Neuronal stem cell (in vitro differentiated cells): ENCODE data around the gene SARDH.

Experiments used
- DNase-seq: peaks from one replicate; pipeline ENCODE4 v3.0.0-alpha.2; 2013; ENCODE audit warnings: low spot score
- H2AFZ ChIP-seq: one replicate; pipeline ENCODE4 v1.6.1; 2013; ENCODE audit warnings: mild to moderate bottlenecking, low read length, inconsistent platforms
- H2AK5ac ChIP-seq: 2 replicates; pipeline ENCODE4 v1.6.1; 2013; ENCODE audit warnings: low read depth, mild to moderate bottlenecking, inconsistent platforms, low read length, moderate library complexity, mixed read lengths
- H2BK120ac ChIP-seq: 2 replicates; pipeline ENCODE4 v1.6.1; 2013; ENCODE audit warnings: low read depth, mild to moderate bottlenecking, inconsistent platforms, low read length, moderate library complexity, mixed read lengths
- H2BK12ac ChIP-seq: one replicate; pipeline ENCODE4 v1.6.1; 2013; ENCODE audit warnings: low read length, inconsistent platforms
- H2BK15ac ChIP-seq: 2 replicates; pipeline ENCODE4 v1.6.1; 2013; ENCODE audit warnings: mild to moderate bottlenecking, low read length, inconsistent platforms, mixed read lengths
- H2BK5ac ChIP-seq: one replicate; pipeline ENCODE4 v1.6.1; 2013; ENCODE audit warnings: inconsistent platforms, mild to moderate bottlenecking, low read length, moderate library complexity
- H3K14ac ChIP-seq: one replicate; pipeline ENCODE4 v1.6.1; 2013; ENCODE audit warnings: low read length, inconsistent platforms
- H3K18ac ChIP-seq: 2 replicates; pipeline ENCODE4 v1.6.1; 2013; ENCODE audit warnings: low read length, inconsistent platforms
- H3K23ac ChIP-seq: 2 replicates; pipeline ENCODE4 v1.6.1; 2013; ENCODE audit warnings: low read depth, mild to moderate bottlenecking, mixed read lengths, low read length, inconsistent platforms; ENCODE audit not compliant: poor library complexity
- H3K27ac ChIP-seq: replicated peaks from 3 replicates; pipeline ENCODE4 v1.5.1; 2013; ENCODE audit warnings: low read length, inconsistent platforms
- H3K27me3 ChIP-seq, 3 experiments: 2 replicates each; pipeline ENCODE4 v1.6.1; 2013; ENCODE audit warnings: low read length in 3 of 3, mild to moderate bottlenecking in 2 of 3, inconsistent platforms in 1 of 3, low read depth in 1 of 3, mixed read lengths in 1 of 3, moderate library complexity in 1 of 3; ENCODE audit not compliant: control insufficient read depth in 3 of 3, insufficient read depth in 3 of 3
- H3K36me3 ChIP-seq, 2 donors: replicated peaks in 1 of 2; 2 replicates each; pipeline ENCODE4 v1.6.1; 2013; ENCODE audit warnings: low read length in 2 of 2; ENCODE audit not compliant: control insufficient read depth in 2 of 2, insufficient read depth in 2 of 2
- H3K4ac ChIP-seq: 2 replicates; pipeline ENCODE4 v1.6.1; 2013; ENCODE audit warnings: inconsistent platforms, mild to moderate bottlenecking, low read length, moderate library complexity
- H3K4me1 ChIP-seq, 2 donors: 1 replicate in 1 of 2; 2 replicates in 1 of 2; pipeline ENCODE4 v1.6.1; 2013; ENCODE audit warnings: low read length in 2 of 2, low read depth in 1 of 2; ENCODE audit not compliant: control insufficient read depth in 2 of 2, insufficient read depth in 1 of 2
- H3K4me2 ChIP-seq: one replicate; pipeline ENCODE4 v1.6.1; 2013; ENCODE audit warnings: mild to moderate bottlenecking, low read length, inconsistent platforms; ENCODE audit not compliant: insufficient read depth, poor library complexity, severe bottlenecking
- H3K4me3 ChIP-seq, 2 donors: 2 replicates each; pipeline ENCODE4 v1.5.1; 2013; ENCODE audit warnings: low read length in 2 of 2, mild to moderate bottlenecking in 2 of 2, inconsistent platforms in 1 of 2, moderate library complexity in 1 of 2
- H3K79me1 ChIP-seq: one replicate; pipeline ENCODE4 v1.6.1; 2013; ENCODE audit warnings: low read depth, mild to moderate bottlenecking, inconsistent platforms, low read length, moderate library complexity
- H3K9ac ChIP-seq: one replicate; pipeline ENCODE4 v1.6.1; 2013; ENCODE audit warnings: mild to moderate bottlenecking, low read depth, low read length, inconsistent platforms; ENCODE audit not compliant: poor library complexity
- H3K9me3 ChIP-seq, 2 donors: replicated peaks in 1 of 2; 2 replicates each; pipeline versions ENCODE3 to v1.6.1; 2013; ENCODE audit warnings: low read length in 2 of 2, mild to moderate bottlenecking in 2 of 2, inconsistent platforms in 1 of 2, low read depth in 1 of 2, mixed read lengths in 1 of 2, moderate library complexity in 1 of 2; ENCODE audit not compliant: control insufficient read depth in 2 of 2, insufficient read depth in 1 of 2
- H4K8ac ChIP-seq: one replicate; pipeline ENCODE4 v1.6.1; 2013; ENCODE audit warnings: low read depth, mild to moderate bottlenecking, inconsistent platforms, low read length, moderate library complexity
- H4K91ac ChIP-seq: one replicate; pipeline ENCODE4 v1.6.1; 2013; ENCODE audit warnings: low read length, low read depth, mild to moderate bottlenecking, inconsistent platforms; ENCODE audit not compliant: poor library complexity
- WGBS, 2 donors: extraction: QIAGEN DNeasy Blood & Tissue Kit; methylation state at CpG; one replicate each; pipeline ENCODE4 v1.1.7; 2013; ENCODE audit warnings: missing lambda C conversion rate in 2 of 2, mixed read lengths in 1 of 2; ENCODE audit not compliant: insufficient read length in 2 of 2, insufficient replicate concordance in 1 of 2; ENCODE audit errors: extremely low coverage in 2 of 2; 5-methylcytosine and 5-hydroxymethylcytosine counted together

Gene SARDH

GRCh38 chr9:133713150-133713959 is 24.8 kb downstream of the SARDH start:
- no peaks in the 10 kb centered on the region for H3K9me3 ChIP-seq
- no peak overlapping the region for H2BK120ac ChIP-seq
- H3K23ac ChIP-seq, result peak overlapping the region; percentile 93
- no peak overlapping the region for H4K91ac ChIP-seq
- peak overlapping the region; percentile 96 for H2BK15ac ChIP-seq
- H2AK5ac ChIP-seq, result peak overlapping the region; percentile 74
- H2AFZ ChIP-seq, result no peak overlapping the region
- no peak overlapping the region for H3K4me2 ChIP-seq
- H2BK12ac ChIP-seq, result no peak overlapping the region
- H3K14ac ChIP-seq, result peak overlapping the region; percentile 58
- no CpG with 5 or more reads among the region's 25 CpGs for WGBS, 2 donors
- no peak for DNase-seq
- peak overlapping the region; percentile 84 for H3K18ac ChIP-seq
- no peaks in the 10 kb centered on the region for H3K79me1 ChIP-seq
- no peaks in the 10 kb centered on the region for H3K27me3 ChIP-seq
- no peak overlapping the region for H4K8ac ChIP-seq
- H3K4ac ChIP-seq, result peak overlapping the region; percentile 76
- no peaks in the 10 kb centered on the region for H3K36me3 ChIP-seq
- peaks cover 17 to 18% of the 10 kb centered on the region in 2 donors for H3K4me1 ChIP-seq
- H3K9ac ChIP-seq, result no peak overlapping the region
- H2BK5ac ChIP-seq, result peak overlapping the region; percentile 42
- no peak overlapping the region for H3K27ac ChIP-seq
- H3K4me3 ChIP-seq, result no peak overlapping the region

DNA sequence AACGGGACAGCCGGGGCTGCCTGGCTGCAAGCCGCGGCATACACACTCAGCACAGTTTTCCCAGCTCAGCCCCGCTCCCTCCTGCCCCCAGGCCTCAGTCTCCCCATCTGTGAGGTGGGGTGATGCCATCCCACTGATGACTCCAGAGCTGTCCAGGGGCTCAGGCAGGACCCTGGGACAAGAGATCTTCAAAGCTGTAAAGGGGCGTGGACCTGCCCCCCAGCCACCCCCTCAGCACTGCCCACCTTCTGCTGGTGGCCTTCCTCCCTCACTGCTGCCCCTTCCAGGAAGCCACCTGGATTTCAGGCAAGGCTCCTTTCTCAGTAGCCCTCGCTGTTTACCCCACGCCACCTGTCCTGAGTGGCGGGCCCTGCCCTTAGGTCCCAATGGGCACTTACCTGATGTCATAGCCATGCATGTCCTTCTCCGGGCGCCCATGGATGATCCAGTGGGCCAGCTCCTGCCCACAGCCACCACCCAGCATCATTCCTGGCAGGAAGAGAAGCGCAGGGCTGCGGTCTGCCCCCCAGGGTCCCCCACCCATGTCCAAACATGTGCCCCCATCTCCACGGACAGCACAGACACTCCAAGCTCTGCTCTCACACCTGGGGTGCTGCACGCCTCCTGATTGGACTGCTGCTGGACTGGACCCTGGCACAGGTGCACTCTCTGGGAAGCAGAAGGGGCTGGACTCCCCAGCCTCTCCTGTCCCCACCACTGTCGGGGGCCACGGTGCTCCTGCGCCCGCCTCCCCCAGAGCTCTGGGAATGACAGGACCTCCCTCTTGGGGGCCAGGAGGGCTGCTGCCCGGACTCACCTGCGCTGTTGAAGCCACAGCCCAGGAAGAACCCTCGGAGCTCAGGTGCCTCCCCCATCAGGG is 25.7 kb downstream of the SARDH start:
- Histone ChIP-seq H3K14ac (peak overlapping the region; percentile 89), H3K4ac (no peak overlapping the region), H3K18ac (peak overlapping the region; percentile 33), H2BK15ac (peak overlapping the region; percentile 58), H2AFZ (no peak overlapping the region), H2BK5ac (peak overlapping the region; percentile 53), H3K4me1 (peaks cover 17 to 18% of the 10 kb centered on the region in 2 donors), H3K9me3 (no peaks in the 10 kb centered on the region), H4K8ac (no peak overlapping the region), H4K91ac (no peak overlapping the region), H2BK12ac (no peak overlapping the region), H3K4me2 (no peak overlapping the region), H2BK120ac (no peak overlapping the region), H2AK5ac (peak overlapping the region; percentile 81), H3K27ac (no peak overlapping the region), H3K9ac (no peak overlapping the region), H3K79me1 (no peaks in the 10 kb centered on the region), H3K4me3 (no peak overlapping the region), H3K27me3 (no peaks in the 10 kb centered on the region), H3K36me3 (no peaks in the 10 kb centered on the region), H3K23ac (peak overlapping the region; percentile 85)
- DNase-seq, result no peak
- WGBS, 2 donors, result no CpG with 5 or more reads among the region's 22 CpGs

- Histone ChIP-seq H3K27me3 (no peaks in the 10 kb centered on the region), H2BK120ac (no peak overlapping the region), H2BK15ac (peak overlapping the region; percentile 58), H3K14ac (peak overlapping the region; percentile 89), H3K4me1 (peaks cover 17 to 18% of the 10 kb centered on the region in 2 donors), H3K18ac (peak overlapping the region; percentile 38), H3K4me2 (no peak overlapping the region), H2BK5ac (peak overlapping the region; percentile 53), H2AK5ac (peak overlapping the region; percentile 81), H3K27ac (no peak overlapping the region), H3K4ac (no peak overlapping the region), H3K9me3 (no peaks in the 10 kb centered on the region), H2BK12ac (peak overlapping the region; percentile 58), H3K36me3 (no peaks in the 10 kb centered on the region), H3K4me3 (no peak overlapping the region), H4K91ac (no peak overlapping the region), H3K23ac (peak overlapping the region; percentile 85), H3K79me1 (peaks cover 2% of the 10 kb centered on the region), H2AFZ (no peak overlapping the region), H3K9ac (peak overlapping the region; percentile 77), H4K8ac (peak overlapping the region; percentile 17)
- DNase-seq, result no peak
- no CpG with 5 or more reads among the region's 32 CpGs for WGBS, 2 donors
Measured at GRCh38 chr9:133711428-133712220, 26.5 kb downstream of the SARDH start.
